Mucosa of rectum (tissue), 2 donors: ENCODE data around the gene KCNT1.

Experiments used
- H3K27ac ChIP-seq, 2 donors: one replicate each; pipeline ENCODE4 v1.7.0; 2013; ENCODE audit warnings: inconsistent platforms in 2 of 2, low read depth in 2 of 2, low read length in 2 of 2
- H3K27me3 ChIP-seq, 2 donors: one replicate each; pipeline ENCODE4 v1.7.0; 2013; ENCODE audit warnings: low read length in 2 of 2; ENCODE audit not compliant: control insufficient read depth in 2 of 2, insufficient read depth in 2 of 2
- H3K36me3 ChIP-seq, 2 donors: one replicate each; pipeline ENCODE4 v1.7.0; 2013; ENCODE audit warnings: low read length in 2 of 2; ENCODE audit not compliant: control insufficient read depth in 2 of 2, insufficient read depth in 2 of 2
- H3K4me1 ChIP-seq, 2 donors: one replicate each; pipeline ENCODE4 v1.7.0; 2013; ENCODE audit warnings: low read length in 2 of 2, mild to moderate bottlenecking in 1 of 2; ENCODE audit not compliant: control insufficient read depth in 2 of 2, insufficient read depth in 2 of 2
- H3K4me3 ChIP-seq, 2 donors: one replicate each; pipeline ENCODE4 v1.7.0; 2013; ENCODE audit warnings: low read length in 2 of 2
- H3K9ac ChIP-seq, 2 donors: one replicate each; pipeline ENCODE4 v1.7.0; 2013; ENCODE audit warnings: low read length in 2 of 2, low read depth in 1 of 2, mild to moderate bottlenecking in 1 of 2
- H3K9me3 ChIP-seq, 2 donors: one replicate each; pipeline ENCODE4 v1.7.0; 2013; ENCODE audit warnings: low read length in 2 of 2; ENCODE audit not compliant: control insufficient read depth in 2 of 2
- donor health status: healthy.
- donor health status: Normal muscosa, but diverticular disease.

Gene KCNT1

GRCh38 chr9:135772056-135772646 is 70.2 kb downstream of the KCNT1 start:
- H3K4me1 ChIP-seq, result no peaks in the 10 kb centered on the region
- H3K9me3 ChIP-seq, result no peaks in the 10 kb centered on the region
- no peak overlapping the region for H3K4me3 ChIP-seq
- no peak overlapping the region for H3K27ac ChIP-seq
- no peaks in the 10 kb centered on the region for H3K36me3 ChIP-seq
- no peaks in the 10 kb centered on the region for H3K27me3 ChIP-seq
- no peak overlapping the region for H3K9ac ChIP-seq

GRCh38 chr9:135772702-135773493 is 70.9 kb downstream of the KCNT1 start:
- no peak overlapping the region for H3K4me3 ChIP-seq
- no peak overlapping the region for H3K9ac ChIP-seq
- H3K27me3 ChIP-seq, result no peaks in the 10 kb centered on the region
- no peaks in the 10 kb centered on the region for H3K9me3 ChIP-seq
- H3K4me1 ChIP-seq, result no peaks in the 10 kb centered on the region
- no peaks in the 10 kb centered on the region for H3K36me3 ChIP-seq
- no peak overlapping the region for H3K27ac ChIP-seq

GRCh38 chr9:135773530-135774238 is 71.7 kb downstream of the KCNT1 start:
- Histone ChIP-seq H3K4me3 (no peak overlapping the region), H3K9ac (no peak overlapping the region), H3K27ac (no peak overlapping the region), H3K4me1 (no peaks in the 10 kb centered on the region), H3K27me3 (no peaks in the 10 kb centered on the region), H3K9me3 (no peaks in the 10 kb centered on the region), H3K36me3 (no peaks in the 10 kb centered on the region)

- Histone ChIP-seq H3K4me3 (no peak overlapping the region), H3K9me3 (no peaks in the 10 kb centered on the region), H3K27me3 (no peaks in the 10 kb centered on the region), H3K36me3 (no peaks in the 10 kb centered on the region), H3K27ac (no peak overlapping the region), H3K4me1 (no peaks in the 10 kb centered on the region), H3K9ac (no peak overlapping the region)
Observed at GRCh38 chr9:135774239-135774747, 72.3 kb downstream of the KCNT1 start.

GRCh38 chr9:135774794-135775525 is 73.0 kb downstream of the KCNT1 start:
- no peaks in the 10 kb centered on the region for H3K4me1 ChIP-seq
- no peaks in the 10 kb centered on the region for H3K27me3 ChIP-seq
- H3K9me3 ChIP-seq, result no peaks in the 10 kb centered on the region
- H3K4me3 ChIP-seq, result no peak overlapping the region
- H3K36me3 ChIP-seq, result no peaks in the 10 kb centered on the region
- H3K27ac ChIP-seq, result no peak overlapping the region
- H3K9ac ChIP-seq, result no peak overlapping the region

- H3K27ac ChIP-seq, result no peak overlapping the region
- no peak overlapping the region for H3K4me3 ChIP-seq
- no peaks in the 10 kb centered on the region for H3K27me3 ChIP-seq
- no peaks in the 10 kb centered on the region for H3K9me3 ChIP-seq
- no peak overlapping the region for H3K9ac ChIP-seq
- no peaks in the 10 kb centered on the region for H3K36me3 ChIP-seq
- no peaks in the 10 kb centered on the region for H3K4me1 ChIP-seq
Observed at GRCh38 chr9:135775911-135776310, 73.9 kb downstream of the KCNT1 start.

GRCh38 chr9:135776893-135777622 is 75.1 kb downstream of the KCNT1 start:
- no peaks in the 10 kb centered on the region for H3K36me3 ChIP-seq
- H3K4me3 ChIP-seq, result no peak overlapping the region
- H3K9me3 ChIP-seq, result no peaks in the 10 kb centered on the region
- H3K27me3 ChIP-seq, result no peaks in the 10 kb centered on the region
- H3K9ac ChIP-seq, result no peak overlapping the region
- H3K4me1 ChIP-seq, result no peaks in the 10 kb centered on the region
- no peak overlapping the region for H3K27ac ChIP-seq

- Histone ChIP-seq H3K27me3 (no peaks in the 10 kb centered on the region), H3K9me3 (no peaks in the 10 kb centered on the region), H3K27ac (no peak overlapping the region), H3K9ac (no peak overlapping the region), H3K4me1 (no peaks in the 10 kb centered on the region), H3K36me3 (no peaks in the 10 kb centered on the region), H3K4me3 (no peak overlapping the region)
Observed at GRCh38 chr9:135777623-135778177, 75.7 kb downstream of the KCNT1 start.

- Histone ChIP-seq H3K4me1 (no peaks in the 10 kb centered on the region), H3K27ac (no peak overlapping the region), H3K9ac (no peak overlapping the region), H3K36me3 (no peaks in the 10 kb centered on the region), H3K4me3 (no peak overlapping the region), H3K9me3 (no peaks in the 10 kb centered on the region), H3K27me3 (no peaks in the 10 kb centered on the region)
Observed at GRCh38 chr9:135778421-135778820, 76.4 kb downstream of the KCNT1 start.
